ENCODE measurements around the gene GPATCH8.

GPATCH8 gene

DNA sequence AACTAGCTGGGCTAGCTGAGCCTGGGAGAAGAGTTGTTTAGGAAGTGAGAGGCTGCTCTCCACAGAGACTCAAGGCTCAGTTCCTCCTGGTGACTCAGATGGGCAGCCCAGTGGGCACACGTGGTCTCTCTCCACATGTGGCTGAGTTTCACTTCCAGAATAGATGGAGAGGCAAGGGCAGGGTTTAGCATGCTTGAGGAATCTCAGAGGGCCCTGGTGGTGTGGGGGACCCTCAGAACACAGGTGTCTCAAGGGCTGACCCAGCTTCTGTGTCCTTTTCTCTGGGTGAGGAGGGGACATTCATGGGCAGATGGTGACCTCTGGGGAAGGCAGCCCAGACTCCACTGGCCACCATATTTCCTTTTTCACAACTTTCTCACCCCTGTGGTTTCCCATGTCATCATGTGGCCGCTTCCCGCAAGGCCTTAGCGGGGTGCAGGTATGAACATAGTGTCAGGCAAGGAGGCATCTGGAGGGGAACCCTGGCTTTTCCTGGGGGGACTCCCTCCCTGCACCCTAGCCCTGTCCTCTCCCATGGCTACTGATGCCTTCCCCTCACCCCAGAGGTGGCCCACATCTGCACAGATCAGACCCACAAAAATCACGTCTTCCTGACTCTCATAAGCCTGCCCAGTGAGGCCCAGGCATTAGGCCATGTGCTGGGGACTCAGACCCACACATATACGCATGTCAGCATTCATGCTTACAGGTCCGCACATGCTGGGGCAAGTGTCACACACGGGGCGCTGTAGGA is 154.8 kb downstream of the GPATCH8 start:
- Histone ChIP-seq H3K4me1 (ENCODE audit: insufficient read depth, low read length) (peaks cover 16% of the 10 kb centered on the region), H3K9me3 (ENCODE audit: low read length) (no peaks in the 10 kb centered on the region), H3K27me3 (ENCODE audit: control insufficient read depth in 1 of 2, insufficient read depth in 2 of 2, low read length in 2 of 2) (no peaks in the 10 kb centered on the region), H3K9ac (ENCODE audit: low read length) (no peak overlapping the region), H3K27ac (ENCODE audit: low read depth, low read length) (no peak overlapping the region), H3K4me3 (ENCODE audit: low read depth in 1 of 2, low read length in 2 of 2) (no peak overlapping the region), H3K36me3 (ENCODE audit: insufficient read depth, low read length) (peaks cover 28% of the 10 kb centered on the region)

Data from muscle layer of colon (tissue), 2 donors.